GM12874 (cell line): ENCODE measurements around the gene ZNF568.

ENCODE experiments used
- TF ChIP-seq, protein P1 (sequence below): IDR thresholded peaks from 2 replicates; pipeline ENCODE4 v1.5.1; 2011; ENCODE audit warnings: low read depth, mild to moderate bottlenecking, control low read depth, low read length, moderate library complexity; ENCODE audit not compliant: insufficient read depth

The ZNF568 gene

DNA sequence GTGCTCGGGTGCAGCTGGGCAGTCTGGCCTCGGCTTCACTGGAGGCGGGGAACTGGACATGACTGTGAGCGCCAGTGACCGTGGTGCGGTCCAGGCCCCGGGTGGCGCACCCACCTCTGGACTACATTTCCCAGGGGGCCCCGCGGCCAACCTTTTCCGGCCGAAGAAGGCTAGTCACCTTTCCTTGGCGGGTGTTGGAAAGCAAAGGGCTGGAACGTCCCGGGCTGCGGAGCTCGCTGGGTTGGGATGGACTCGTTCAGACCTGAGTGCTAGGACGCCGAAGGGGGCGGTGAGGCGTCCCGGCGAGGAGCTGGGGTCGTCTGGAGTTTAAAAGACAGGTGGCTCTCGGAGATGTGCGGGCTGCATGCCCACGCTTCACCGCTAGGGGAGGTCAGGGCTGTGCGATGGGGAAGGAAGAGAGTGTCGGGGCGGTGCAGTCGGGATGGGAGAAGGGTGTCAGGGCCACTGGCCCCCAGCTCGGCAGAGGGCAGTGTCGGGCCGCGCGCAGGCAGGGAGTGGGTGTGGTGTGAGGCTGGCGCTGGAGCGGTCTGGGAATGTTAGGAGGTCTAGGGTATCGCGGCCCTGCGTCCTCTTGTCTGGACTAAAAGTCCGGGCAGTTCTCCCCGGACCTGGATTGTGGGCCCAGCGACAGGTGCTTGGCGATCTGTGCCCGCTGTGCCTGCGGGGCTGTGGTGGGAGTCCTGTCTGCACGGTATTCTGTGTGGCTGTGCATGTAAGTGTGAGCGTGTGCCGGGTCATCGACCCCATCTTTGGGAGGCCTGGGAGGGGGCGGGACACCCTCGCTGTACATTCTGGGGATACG, 57.1 kb downstream of the ZNF568 start:
- TF ChIP-seq, protein P1, sequence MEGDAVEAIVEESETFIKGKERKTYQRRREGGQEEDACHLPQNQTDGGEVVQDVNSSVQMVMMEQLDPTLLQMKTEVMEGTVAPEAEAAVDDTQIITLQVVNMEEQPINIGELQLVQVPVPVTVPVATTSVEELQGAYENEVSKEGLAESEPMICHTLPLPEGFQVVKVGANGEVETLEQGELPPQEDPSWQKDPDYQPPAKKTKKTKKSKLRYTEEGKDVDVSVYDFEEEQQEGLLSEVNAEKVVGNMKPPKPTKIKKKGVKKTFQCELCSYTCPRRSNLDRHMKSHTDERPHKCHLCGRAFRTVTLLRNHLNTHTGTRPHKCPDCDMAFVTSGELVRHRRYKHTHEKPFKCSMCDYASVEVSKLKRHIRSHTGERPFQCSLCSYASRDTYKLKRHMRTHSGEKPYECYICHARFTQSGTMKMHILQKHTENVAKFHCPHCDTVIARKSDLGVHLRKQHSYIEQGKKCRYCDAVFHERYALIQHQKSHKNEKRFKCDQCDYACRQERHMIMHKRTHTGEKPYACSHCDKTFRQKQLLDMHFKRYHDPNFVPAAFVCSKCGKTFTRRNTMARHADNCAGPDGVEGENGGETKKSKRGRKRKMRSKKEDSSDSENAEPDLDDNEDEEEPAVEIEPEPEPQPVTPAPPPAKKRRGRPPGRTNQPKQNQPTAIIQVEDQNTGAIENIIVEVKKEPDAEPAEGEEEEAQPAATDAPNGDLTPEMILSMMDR = 0 out of 2 replicates have a peak, but pooled peaks have one; percentile 19

DNA sequence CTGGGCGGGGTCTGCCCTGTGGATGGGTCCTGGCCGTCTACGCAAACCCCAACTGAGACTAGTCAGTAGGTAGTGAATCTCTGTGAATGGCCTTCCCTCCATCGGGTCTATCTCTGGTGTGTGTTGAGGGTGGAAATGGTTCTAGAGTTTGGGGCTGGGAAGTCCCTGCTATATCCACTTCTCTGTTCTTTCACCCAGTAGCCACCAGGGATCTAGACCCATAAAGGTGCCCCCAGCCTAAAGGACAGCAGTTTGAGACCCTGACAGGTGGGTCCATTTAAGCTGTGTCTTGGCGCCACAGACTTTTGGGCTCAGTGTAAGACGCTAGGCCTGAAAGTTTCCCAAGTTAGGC, 57.7 kb downstream of the ZNF568 start:
- TF ChIP-seq, protein P1 = no peak

DNA sequence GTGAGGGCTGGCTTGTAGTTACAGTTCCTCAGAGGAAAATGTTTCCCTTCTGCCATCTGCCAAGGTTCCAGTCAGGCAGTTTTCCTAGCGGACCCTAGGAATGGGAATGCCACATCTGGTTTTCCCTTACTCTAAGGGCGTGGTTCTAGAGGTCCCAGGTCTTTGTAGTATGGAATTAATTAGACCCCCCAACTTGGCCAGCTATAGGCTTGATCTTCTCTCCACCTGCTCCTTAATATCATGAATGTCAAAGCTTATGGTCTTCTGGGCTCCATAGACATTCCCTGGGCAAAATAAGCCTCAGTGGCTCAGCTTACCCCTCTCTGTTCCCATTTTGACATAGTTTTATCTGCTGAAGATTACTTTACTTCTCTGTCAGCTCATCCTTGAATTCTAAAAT, 70.0 kb downstream of the ZNF568 start:
- TF ChIP-seq, protein P1 = no peak

DNA sequence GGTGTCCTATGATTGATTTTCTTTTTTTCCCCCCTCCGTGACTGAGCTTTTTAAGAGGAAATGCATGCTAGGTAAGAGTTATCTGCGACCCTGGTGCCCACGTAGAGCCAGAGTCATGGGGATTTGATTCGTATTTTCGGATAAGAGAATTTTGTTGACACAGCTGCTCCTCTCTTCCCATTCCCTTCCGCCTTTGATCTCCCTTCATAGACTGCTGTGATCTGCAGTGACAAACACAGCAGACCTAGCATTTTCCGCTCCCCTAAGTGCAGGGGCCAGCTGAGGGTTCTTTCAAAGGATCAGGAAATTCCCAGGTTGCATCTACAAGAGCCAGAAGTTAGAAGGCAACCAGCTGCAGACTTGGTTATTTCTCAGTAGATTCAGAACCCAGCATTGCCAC, 70.5 kb downstream of the ZNF568 start:
- TF ChIP-seq, protein P1 = no peak

DNA sequence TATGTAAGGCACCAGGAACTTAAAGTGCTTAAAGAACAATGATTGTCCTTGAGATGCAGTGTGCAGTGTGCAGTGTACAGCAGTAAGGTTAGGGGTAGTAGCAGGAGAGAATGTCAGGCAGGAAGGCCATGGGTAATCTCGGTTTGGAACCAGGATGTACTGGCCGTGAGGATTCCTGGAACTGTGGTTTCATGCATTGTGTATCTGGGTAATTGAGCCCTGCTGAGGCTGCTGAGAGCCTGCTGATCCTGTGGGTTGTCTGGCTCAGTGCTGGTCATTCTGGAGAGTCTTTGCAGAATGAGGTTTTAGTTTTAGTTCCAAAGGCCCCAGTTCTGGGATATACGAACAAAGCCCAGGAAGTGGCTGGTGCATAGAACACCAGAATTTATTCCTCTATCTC, 71.0 kb downstream of the ZNF568 start:
- TF ChIP-seq, protein P1 = no peak

DNA sequence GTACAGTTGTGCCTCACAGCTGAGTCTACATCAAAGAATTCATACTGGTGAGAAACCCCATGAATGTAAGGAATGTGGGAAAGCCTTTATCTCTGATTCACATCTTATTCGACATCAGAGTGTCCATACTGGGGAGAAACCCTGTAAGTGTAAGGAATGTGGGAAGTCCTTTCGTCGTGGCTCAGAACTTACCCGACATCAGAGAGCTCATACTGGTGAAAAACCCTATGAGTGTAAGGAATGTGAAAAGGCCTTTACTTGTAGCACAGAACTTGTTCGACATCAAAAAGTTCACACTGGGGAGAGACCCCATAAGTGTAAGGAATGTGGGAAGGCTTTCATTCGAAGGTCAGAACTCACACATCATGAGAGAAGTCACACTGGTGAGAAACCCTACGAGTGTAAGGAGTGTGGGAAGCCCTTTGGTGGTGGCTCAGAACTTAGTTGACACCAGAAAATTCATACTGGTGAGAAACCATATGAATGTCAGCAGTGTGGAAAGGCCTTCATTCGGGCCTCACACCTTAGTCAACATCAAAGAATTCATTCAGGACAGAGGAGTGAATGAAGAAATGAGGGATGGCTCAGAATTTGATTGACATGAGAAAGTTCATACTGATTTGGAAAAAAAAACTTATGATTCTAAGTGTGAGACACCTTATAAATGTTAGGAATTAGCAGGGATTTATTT, 81.2 kb downstream of the ZNF568 start:
- TF ChIP-seq, protein P1 = no peak

DNA sequence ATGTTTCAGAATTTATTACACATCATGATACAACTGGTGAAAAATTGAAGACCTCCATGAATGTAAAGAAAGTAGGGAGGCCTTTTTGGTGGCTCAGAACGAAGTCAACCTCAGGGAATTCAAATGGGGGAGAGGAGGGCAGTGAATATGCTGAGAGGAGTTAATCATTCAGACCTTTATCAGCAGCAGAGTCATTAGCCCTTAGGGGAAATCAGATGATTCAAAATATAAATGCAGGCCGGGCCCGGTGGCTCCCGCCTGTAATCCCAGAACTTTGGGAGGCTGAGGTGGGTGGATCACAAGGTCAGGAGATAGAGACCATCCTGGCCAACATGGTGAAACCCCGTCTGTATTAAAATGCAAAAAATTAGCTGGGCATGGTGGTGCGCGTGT, 81.7 kb downstream of the ZNF568 start:
- TF ChIP-seq, protein P1 = no peak
